Measurements from ENCODE around the gene NPDC1.
"Not testable (repeated sequence)": the region's sequence is repeated elsewhere in the genome, so short reads cannot be mapped to it uniquely, and the experiment has no call there.

The NPDC1 gene

GRCh38 chr9:137038916-137039315 lies 7.1 kb downstream of the NPDC1 start:
- DNase-seq = no peak

GRCh38 chr9:137037483-137037882 lies 8.5 kb downstream of the NPDC1 start:
- no peak for DNase-seq

- no peak for DNase-seq
These were observed 8.9 kb downstream of the NPDC1 start for GRCh38 chr9:137037035-137037434.

- no peak for DNase-seq
These were observed 10.0 kb downstream of the NPDC1 start for GRCh38 chr9:137035937-137036336.

- no peak for DNase-seq
These were observed 10.5 kb downstream of the NPDC1 start for GRCh38 chr9:137035507-137035834.

GRCh38 chr9:137034709-137035506 lies 11.1 kb downstream of the NPDC1 start:
- DNase-seq = peak; percentile 77

- no peak for DNase-seq
These were observed 11.8 kb downstream of the NPDC1 start for GRCh38 chr9:137034039-137034708.

- not testable (repeated sequence) for DNase-seq
These were observed 12.5 kb downstream of the NPDC1 start for GRCh38 chr9:137033481-137033880.

GRCh38 chr9:137032858-137033257 lies 13.1 kb downstream of the NPDC1 start:
- DNase-seq = no peak

- no peak for DNase-seq
These were observed 13.9 kb downstream of the NPDC1 start, which contains the start of gene FUT7 for GRCh38 chr9:137031904-137032640. TSS of gene FUT7 (minus strand) at chr9:137032088. CDS start at chr9:137031991, 97 bp downstream.

- DNase-seq = no peak
These were observed 15.1 kb downstream of the NPDC1 start for GRCh38 chr9:137030538-137031527.

GRCh38 chr9:137030006-137030405 lies 16.0 kb downstream of the NPDC1 start:
- no peak for DNase-seq

GRCh38 chr9:137029058-137029936 lies 16.7 kb downstream of the NPDC1 start:
- DNase-seq = no peak

GRCh38 chr9:137028263-137029057 lies 17.5 kb downstream of the NPDC1 start:
- peak; percentile 65 for DNase-seq

- DNase-seq = no peak
These were observed 18.4 kb downstream of the NPDC1 start, which contains the start of gene ABCA2 for GRCh38 chr9:137027369-137028262. TSS of gene ABCA2 (minus strand) at chr9:137028237. CDS start at chr9:137028140, 97 bp downstream.

GRCh38 chr9:137026828-137027227 lies 19.1 kb downstream of the NPDC1 start:
- DNase-seq = no peak

GRCh38 chr9:137026384-137026783 lies 19.6 kb downstream of the NPDC1 start:
- no peak for DNase-seq

- peak; percentile 96 for DNase-seq
These were observed 20.4 kb downstream of the NPDC1 start for GRCh38 chr9:137025517-137025966.

GRCh38 chr9:137023583-137023991 lies 22.4 kb downstream of the NPDC1 start:
- no peak for DNase-seq
